Chondrocyte (in vitro differentiated cells): ENCODE measurements around the gene VARS1. TPM values are rescaled to one million over a fixed set of nuclear protein-coding genes. Genes with fewer than 3 reads are reported as not detected.

ENCODE experiments used
- DNase-seq: peaks from one replicate; pipeline ENCODE4 v3.0.0; 2021; ENCODE audit warnings: mixed read lengths, low spot score
- H3K27ac Mint-ChIP-seq: one replicate; pipeline ENCODE4 v1.8.0; 2021; ENCODE audit warnings: mild to moderate bottlenecking, moderate library complexity, mixed read lengths; ENCODE audit not compliant: unreplicated experiment
- H3K27me3 Mint-ChIP-seq: 2 replicates; pipeline ENCODE4 v1.8.0; 2021; ENCODE audit warnings: low read depth, mixed read lengths
- H3K36me3 Mint-ChIP-seq: 2 replicates; pipeline ENCODE4 v1.8.0; 2021; ENCODE audit warnings: low read depth, mixed read lengths
- H3K4me1 Mint-ChIP-seq: 2 replicates; pipeline ENCODE4 v1.8.0; 2021; ENCODE audit warnings: low read depth, mild to moderate bottlenecking, mixed read lengths
- H3K4me3 Mint-ChIP-seq: one replicate; pipeline ENCODE4 v1.8.0; 2021; ENCODE audit warnings: mild to moderate bottlenecking, moderate library complexity, mixed read lengths; ENCODE audit not compliant: unreplicated experiment
- H3K9me3 Mint-ChIP-seq: 2 replicates; pipeline ENCODE4 v1.8.0; 2021; ENCODE audit warnings: low read depth, mixed read lengths
- total RNA-seq: library from RNA; stranded (reverse); gene quantifications from 3 replicates; pipeline ENCODE4 v1.2.1, GENCODE V29; 2021
- TF ChIP-seq, protein P1 (sequence below): fragments of 200-600 bp; sonication (generic); IDR thresholded peaks from 2 replicates; pipeline ENCODE4 v1.5.0; 2021; ENCODE audit warnings: antibody characterized with exemption, mild to moderate bottlenecking, moderate library complexity

The VARS1 gene
- total RNA-seq, 1 donor from 2014 or later = 71.1 TPM

DNA sequence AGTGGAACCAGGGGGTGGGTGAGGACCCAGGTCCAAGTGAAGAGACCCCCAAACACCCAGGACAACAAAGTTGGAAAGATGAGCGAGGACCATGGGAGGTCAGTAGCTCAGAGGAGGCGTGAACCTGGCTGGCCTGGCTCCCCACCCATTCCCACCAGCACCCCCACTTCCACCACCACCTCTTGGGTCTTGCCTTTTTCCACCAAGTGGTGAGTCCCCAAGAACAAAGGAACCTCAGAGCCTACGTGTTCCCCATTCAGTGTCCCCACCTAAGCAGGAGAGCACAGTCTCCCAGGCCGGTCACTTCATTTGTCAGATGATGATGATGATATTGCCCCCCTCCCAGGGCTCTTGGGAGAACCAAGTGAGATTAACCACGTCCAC, 17.9 kb downstream of the VARS1 start:
- Mint-ChIP-seq H3K9me3 (no peaks in the 10 kb centered on the region), H3K27ac (peak overlapping the region; percentile 61)

DNA sequence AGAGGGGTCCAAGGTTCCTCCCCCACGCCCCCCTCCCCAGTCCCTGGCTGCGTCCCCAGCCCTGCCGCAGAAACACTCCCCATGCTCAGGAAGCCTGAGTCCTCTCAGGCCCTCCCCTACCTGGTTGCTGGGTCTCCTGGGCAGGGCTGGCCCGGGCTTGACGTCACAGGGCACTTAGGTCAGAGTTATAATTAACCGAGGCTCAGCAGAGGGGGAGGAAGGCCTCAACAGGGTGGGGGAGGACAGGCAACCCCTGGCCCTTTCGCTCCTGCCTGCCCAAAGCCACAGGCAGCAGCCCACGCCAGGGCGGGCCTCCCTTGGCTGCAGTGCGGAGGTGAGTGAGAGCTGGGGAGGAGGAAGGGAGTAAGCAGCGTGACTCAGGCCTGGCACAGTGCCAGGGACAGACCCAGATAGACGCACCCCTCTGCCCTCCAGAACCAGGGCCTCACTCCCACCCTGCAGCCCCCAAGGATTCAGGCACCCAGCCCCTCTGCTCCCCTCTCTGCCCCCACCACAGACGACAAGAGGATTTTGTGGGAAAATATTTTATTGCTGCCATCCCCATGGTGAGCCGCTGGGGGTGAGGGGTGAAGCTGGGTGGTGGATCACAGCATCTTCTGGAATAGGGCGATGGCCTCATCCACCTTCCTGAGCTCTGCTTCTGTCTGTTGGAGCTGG, 18.4 kb downstream of the VARS1 start, which contains the start of gene VWA7:
VWA7 (minus strand) TSS at position 340 of the 678 bp plus-strand sequence. CDS start 549 bp downstream, outside the sequence.
- Mint-ChIP-seq H3K27ac (peak within 1 kb of the TSS; percentile 61), H3K36me3 (peaks cover 13% of the 10 kb centered on the region), H3K9me3 (no peaks in the 10 kb centered on the region), H3K27me3 (no peaks in the 10 kb centered on the region), H3K4me3 (no peak within 1 kb of the TSS), H3K4me1 (peaks cover 10% of the 10 kb centered on the region)
- no peak for DNase-seq
- TF ChIP-seq, protein P1, sequence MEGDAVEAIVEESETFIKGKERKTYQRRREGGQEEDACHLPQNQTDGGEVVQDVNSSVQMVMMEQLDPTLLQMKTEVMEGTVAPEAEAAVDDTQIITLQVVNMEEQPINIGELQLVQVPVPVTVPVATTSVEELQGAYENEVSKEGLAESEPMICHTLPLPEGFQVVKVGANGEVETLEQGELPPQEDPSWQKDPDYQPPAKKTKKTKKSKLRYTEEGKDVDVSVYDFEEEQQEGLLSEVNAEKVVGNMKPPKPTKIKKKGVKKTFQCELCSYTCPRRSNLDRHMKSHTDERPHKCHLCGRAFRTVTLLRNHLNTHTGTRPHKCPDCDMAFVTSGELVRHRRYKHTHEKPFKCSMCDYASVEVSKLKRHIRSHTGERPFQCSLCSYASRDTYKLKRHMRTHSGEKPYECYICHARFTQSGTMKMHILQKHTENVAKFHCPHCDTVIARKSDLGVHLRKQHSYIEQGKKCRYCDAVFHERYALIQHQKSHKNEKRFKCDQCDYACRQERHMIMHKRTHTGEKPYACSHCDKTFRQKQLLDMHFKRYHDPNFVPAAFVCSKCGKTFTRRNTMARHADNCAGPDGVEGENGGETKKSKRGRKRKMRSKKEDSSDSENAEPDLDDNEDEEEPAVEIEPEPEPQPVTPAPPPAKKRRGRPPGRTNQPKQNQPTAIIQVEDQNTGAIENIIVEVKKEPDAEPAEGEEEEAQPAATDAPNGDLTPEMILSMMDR = no peak

More for the DNA sequence above, 17.9 kb downstream of the VARS1 start:
- DNase-seq = no peak
- Mint-ChIP-seq H3K27me3 (no peaks in the 10 kb centered on the region), H3K4me1 (peaks cover 10% of the 10 kb centered on the region), H3K4me3 (no peak overlapping the region), H3K36me3 (peaks cover 15% of the 10 kb centered on the region)
- TF ChIP-seq, protein P1 = no peak

DNA sequence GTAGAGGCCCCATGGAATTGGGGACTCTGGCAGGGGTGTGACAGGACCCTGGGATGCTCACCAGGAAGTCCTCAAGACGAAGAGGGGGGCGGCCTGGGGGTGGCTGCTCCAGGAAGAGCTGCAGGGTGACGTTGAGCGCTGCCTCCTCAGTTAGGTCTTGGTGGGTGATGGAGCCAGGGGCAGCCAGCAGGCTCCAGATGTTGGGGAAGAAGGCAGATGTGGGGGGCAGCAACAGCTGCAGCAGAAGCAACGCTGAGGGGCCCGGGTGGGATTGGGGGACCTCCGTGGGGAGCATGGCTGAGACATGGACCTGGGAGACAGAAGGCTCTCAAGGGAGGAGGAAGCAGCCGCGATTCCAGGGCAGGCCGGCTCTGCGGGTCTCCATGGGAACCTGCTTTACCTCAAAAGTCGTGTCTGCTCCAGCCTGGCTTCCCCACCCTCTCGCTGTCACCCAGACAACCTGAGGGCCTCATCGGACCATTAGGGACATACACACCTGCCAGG, 19.0 kb downstream of the VARS1 start:
- Mint-ChIP-seq H3K36me3 (peaks cover 9% of the 10 kb centered on the region), H3K4me1 (peaks cover 10% of the 10 kb centered on the region), H3K4me3 (no peak overlapping the region), H3K27me3 (no peaks in the 10 kb centered on the region), H3K9me3 (no peaks in the 10 kb centered on the region), H3K27ac (peak overlapping the region; percentile 61)
- no peak for DNase-seq
- TF ChIP-seq, protein P1 = no peak

DNA sequence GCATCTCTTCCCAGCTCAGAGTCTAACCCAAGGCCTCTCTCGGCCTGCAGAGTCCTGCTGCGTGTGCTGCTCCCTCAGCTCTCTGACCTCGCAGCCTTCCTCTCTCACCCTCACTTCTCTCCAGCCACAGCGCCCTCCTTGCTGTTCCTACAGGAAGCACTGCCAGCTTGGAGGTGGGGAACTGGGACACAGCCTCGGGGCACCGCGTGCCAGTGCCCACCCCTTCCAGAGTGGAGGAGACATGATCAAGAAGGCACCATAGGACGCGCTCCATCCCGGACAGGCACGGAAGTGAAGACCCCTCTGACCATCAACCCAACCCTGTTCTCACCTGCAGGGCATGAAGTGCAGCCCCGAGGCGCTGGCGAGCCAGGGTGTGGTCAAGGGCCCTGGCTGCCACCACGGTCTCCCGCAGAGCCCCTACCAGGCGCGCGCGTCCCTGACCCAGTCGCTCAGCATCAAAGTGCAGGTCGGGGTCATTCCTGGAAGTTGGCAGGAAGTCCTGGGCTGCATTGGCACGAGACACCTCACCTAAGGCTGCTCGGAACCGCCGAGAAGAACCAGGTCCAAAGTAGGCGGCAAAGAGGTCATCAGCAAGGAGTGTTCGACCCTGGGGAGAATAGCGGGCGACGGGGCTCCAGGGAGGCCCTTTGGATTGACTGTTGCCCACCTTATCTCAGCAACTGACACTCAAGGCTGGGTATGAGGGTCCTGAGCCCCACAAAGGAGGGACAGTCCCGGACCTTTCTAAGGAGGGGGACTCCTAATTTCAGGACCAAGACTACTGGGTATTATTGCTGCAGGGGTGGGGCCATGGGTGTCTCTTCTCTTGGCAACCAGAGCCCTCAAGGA, 19.7 kb downstream of the VARS1 start:
- no peak for DNase-seq
- Mint-ChIP-seq H3K9me3 (no peaks in the 10 kb centered on the region), H3K4me1 (peaks cover 10% of the 10 kb centered on the region)

DNA sequence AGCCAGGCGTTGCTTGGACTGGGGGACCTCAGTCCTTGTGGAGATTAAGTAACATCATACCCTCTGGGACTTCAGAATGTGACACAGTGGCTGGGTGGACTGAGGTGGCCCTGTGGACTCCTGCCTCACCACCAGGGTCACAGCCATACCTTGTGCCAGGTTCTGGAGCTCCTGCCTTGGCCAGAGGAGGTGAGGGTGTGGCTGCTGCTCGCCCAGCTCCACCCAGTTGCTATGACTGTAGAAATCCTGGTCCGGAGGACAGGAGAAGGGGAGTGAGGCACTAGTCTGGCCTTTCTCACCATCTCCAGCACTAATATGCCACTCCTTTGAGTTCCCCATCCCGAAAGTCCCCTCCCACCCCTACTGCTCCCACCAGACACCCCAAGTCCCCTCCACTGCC, 20.4 kb downstream of the VARS1 start:
- Mint-ChIP-seq H3K36me3 (peaks cover 2% of the 10 kb centered on the region), H3K9me3 (no peaks in the 10 kb centered on the region), H3K27me3 (no peaks in the 10 kb centered on the region), H3K4me3 (no peak overlapping the region), H3K4me1 (peaks cover 10% of the 10 kb centered on the region), H3K27ac (no peak overlapping the region)
- TF ChIP-seq, protein P1 = no peak
- DNase-seq = no peak

More for the DNA sequence above, 19.7 kb downstream of the VARS1 start:
- TF ChIP-seq, protein P1 = no peak
- Mint-ChIP-seq H3K27ac (peak overlapping the region; percentile 61), H3K36me3 (peaks cover 4% of the 10 kb centered on the region), H3K27me3 (no peaks in the 10 kb centered on the region), H3K4me3 (no peak overlapping the region)
